GM12864 (cell line): Measurements from ENCODE around the gene HM13.
"Not testable (repeated sequence)": the region's sequence is repeated elsewhere in the genome, so short reads cannot be mapped to it uniquely, and the experiment has no call there.

Experiments used
- DNase-seq: peaks from one replicate; pipeline ENCODE4 v3.0.0-alpha.2; 2011; ENCODE audit warnings: low read depth
- H3K4me3 ChIP-seq: 2 replicates; pipeline ENCODE4 v1.5.1; 2011; ENCODE audit warnings: mild to moderate bottlenecking, low read depth, low read length, control low read depth
- TF ChIP-seq, protein P1 (sequence below): IDR thresholded peaks from 2 replicates; pipeline ENCODE4 v1.5.1; 2011; ENCODE audit warnings: low read depth, mild to moderate bottlenecking, moderate library complexity, low read length, control low read depth, inconsistent platforms; ENCODE audit errors: missing control alignments

The HM13 gene

GRCh38 chr20:31514154-31515071 lies at the start of gene HM13:
TSS of gene HM13 (plus strand) at chr20:31514442. CDS start at chr20:31514552, 110 bp downstream.
- peak; percentile 84 for DNase-seq
- TF ChIP-seq, protein P1, sequence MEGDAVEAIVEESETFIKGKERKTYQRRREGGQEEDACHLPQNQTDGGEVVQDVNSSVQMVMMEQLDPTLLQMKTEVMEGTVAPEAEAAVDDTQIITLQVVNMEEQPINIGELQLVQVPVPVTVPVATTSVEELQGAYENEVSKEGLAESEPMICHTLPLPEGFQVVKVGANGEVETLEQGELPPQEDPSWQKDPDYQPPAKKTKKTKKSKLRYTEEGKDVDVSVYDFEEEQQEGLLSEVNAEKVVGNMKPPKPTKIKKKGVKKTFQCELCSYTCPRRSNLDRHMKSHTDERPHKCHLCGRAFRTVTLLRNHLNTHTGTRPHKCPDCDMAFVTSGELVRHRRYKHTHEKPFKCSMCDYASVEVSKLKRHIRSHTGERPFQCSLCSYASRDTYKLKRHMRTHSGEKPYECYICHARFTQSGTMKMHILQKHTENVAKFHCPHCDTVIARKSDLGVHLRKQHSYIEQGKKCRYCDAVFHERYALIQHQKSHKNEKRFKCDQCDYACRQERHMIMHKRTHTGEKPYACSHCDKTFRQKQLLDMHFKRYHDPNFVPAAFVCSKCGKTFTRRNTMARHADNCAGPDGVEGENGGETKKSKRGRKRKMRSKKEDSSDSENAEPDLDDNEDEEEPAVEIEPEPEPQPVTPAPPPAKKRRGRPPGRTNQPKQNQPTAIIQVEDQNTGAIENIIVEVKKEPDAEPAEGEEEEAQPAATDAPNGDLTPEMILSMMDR: peak; percentile 97
- peak within 1 kb of the TSS; percentile 83 for H3K4me3 ChIP-seq

GRCh38 chr20:31470946-31471345 lies 43.3 kb upstream of the HM13 start:
- not testable (repeated sequence) for H3K4me3 ChIP-seq, DNase-seq

DNA sequence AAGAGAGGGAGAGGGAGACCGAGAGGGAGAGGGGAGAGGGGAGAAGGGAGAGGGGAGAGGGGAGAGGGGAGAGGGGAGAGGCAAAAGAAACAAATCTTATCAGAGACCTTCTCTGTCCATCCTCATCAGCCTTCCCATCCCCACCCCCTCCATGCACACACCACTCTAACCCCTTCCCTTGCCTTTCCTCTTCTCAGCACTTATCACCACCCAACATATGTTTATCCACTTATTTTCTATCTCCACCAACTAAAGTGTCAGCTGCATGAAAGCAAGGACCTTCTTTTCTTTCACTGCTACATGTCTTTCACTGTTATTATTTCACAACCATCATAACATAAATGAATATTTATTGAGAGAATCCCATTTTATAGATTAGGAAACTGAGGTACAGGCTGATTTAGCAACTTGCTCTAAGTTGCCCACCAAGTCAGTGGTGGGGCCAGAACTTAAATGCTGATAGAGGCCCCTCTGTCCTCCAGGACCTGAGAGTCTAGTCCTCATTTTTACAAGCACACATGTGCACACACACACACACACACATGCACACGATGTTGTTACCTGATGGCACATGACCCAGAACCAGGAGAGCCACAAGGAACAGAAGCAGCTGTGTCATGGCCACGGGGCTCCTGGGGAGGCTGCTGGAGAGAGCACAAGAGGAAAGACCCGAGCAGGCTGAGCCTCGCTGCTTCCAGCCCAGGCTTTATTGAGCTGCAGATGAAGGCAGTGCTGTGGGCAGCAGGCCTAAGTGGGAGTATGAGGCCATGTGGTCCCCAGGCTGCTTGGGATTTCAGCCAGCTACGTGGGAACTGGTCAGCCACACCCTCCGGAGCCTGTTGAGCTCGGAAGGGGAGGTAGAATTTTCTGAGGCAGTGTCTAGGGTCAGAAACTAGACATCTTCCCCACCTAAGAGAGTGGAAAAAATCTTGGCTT lies 41.6 kb upstream of the HM13 start:
- DNase-seq: no peak
- TF ChIP-seq, protein P1: no peak
- no peak overlapping the region for H3K4me3 ChIP-seq

DNA sequence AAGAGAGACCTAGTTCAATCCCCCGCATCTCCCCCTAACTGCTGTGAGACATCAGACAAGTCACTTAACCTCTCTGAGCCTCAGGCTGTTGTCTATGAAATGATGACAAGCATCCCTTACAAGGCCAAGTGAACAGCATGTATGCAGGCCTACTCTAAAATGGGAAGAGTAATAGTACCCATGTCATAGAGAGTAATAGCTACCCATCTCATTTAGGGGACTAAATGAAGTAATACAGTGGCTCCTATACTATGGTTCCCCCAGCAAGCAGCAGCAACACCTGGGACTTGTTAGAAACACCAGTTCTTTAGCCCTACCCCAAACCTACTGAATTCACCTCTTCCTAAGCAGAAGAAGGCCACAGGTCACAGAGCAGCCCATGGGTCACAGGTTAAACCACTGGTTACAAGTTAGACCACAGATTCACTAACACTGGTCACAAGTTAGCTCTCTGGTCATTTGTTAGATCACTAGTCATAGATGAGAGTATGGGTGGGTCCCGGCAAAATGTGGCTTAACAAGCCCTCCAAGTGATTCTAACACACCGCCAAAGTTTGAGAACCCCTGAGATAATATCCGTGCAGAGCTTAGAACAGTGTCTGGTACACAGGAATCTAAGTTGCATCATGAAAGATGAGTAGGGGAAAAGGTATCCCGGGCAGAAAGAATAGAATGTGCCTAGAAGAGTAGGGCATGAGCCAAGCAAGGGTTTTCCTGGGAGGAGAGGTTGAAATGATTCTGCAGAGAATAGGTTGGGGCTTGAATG lies 40.7 kb upstream of the HM13 start:
- DNase-seq: no peak
- H3K4me3 ChIP-seq: no peak overlapping the region
- TF ChIP-seq, protein P1: no peak

- DNase-seq: peak; percentile 13
- TF ChIP-seq, protein P1: no peak
- H3K4me3 ChIP-seq: no peak overlapping the region
Measured at GRCh38 chr20:31474097-31474436, 40.2 kb upstream of the HM13 start.

- H3K4me3 ChIP-seq: no peak within 1 kb of the TSS
- TF ChIP-seq, protein P1: no peak
- no peak for DNase-seq
Measured at GRCh38 chr20:31474758-31475427, 39.3 kb upstream of the HM13 start, which contains the start of the genes DEFB124 and REM1. TSS of gene DEFB124 (minus strand) at chr20:31475127. CDS start at chr20:31473013, 2,114 bp downstream. TSS of gene REM1 (plus strand) at chr20:31475288. CDS start at chr20:31476446, 1,158 bp downstream.
